Hepatocyte (in vitro differentiated cells): Measurements from ENCODE around the gene PPP2R2B. TPM values are rescaled to one million over a fixed set of nuclear protein-coding genes. Genes with fewer than 3 reads are reported as not detected.

Experiments
- DNase-seq: peaks from one replicate; pipeline ENCODE4 v3.0.0-alpha.2; 2016; ENCODE audit warnings: low spot score
- H2AFZ ChIP-seq: fragments of 200-600 bp; sonication (generic); 2 replicates; pipeline ENCODE4 v1.6.0; 2016; ENCODE audit warnings: antibody characterized with exemption, mild to moderate bottlenecking
- H3K27ac ChIP-seq: fragments of 200-600 bp; sonication (generic); 2 replicates; pipeline ENCODE4 v1.5.1; 2016; ENCODE audit warnings: mild to moderate bottlenecking
- H3K27me3 ChIP-seq: fragments of 200-600 bp; sonication (generic); 2 replicates; pipeline ENCODE4 v1.6.1; 2016
- H3K36me3 ChIP-seq: fragments of 200-600 bp; sonication (generic); replicated peaks from 2 replicates; pipeline ENCODE4 v1.5.1; 2016; ENCODE audit warnings: low read depth; ENCODE audit not compliant: insufficient read depth
- H3K4me1 ChIP-seq: fragments of 200-600 bp; sonication (generic); 2 replicates; pipeline ENCODE4 v1.5.1; 2016; ENCODE audit warnings: mild to moderate bottlenecking, moderate library complexity; ENCODE audit not compliant: insufficient read depth
- H3K4me2 ChIP-seq: fragments of 200-600 bp; sonication (generic); 2 replicates; pipeline ENCODE4 v1.6.0; 2016
- H3K4me3 ChIP-seq: fragments of 200-600 bp; sonication (generic); 2 replicates; pipeline ENCODE4 v1.5.1; 2016; ENCODE audit warnings: mild to moderate bottlenecking
- H3K79me2 ChIP-seq: fragments of 200-600 bp; sonication (generic); 2 replicates; pipeline ENCODE4 v1.6.0; 2017; ENCODE audit warnings: mild to moderate bottlenecking
- H3K9me2 ChIP-seq: fragments of 200-600 bp; sonication (generic); replicated peaks from 2 replicates; pipeline ENCODE4 v1.6.0; 2017; ENCODE audit warnings: mild to moderate bottlenecking; ENCODE audit not compliant: insufficient read depth
- H3K9me3 ChIP-seq: fragments of 200-600 bp; sonication (generic); 2 replicates; pipeline ENCODE4 v1.5.1; 2016; ENCODE audit warnings: low read depth, mild to moderate bottlenecking
- H4K20me1 ChIP-seq: fragments of 200-600 bp; sonication (generic); 2 replicates; pipeline ENCODE4 v1.6.0; 2016; ENCODE audit warnings: mild to moderate bottlenecking; ENCODE audit not compliant: insufficient read depth, poor library complexity, severe bottlenecking
- EZH2 ChIP-seq: fragments of 200-600 bp; sonication (generic); IDR thresholded peaks from 2 replicates; pipeline ENCODE4 v1.6.1; 2016; ENCODE audit warnings: antibody characterized with exemption, mild to moderate bottlenecking, borderline replicate concordance
- EZH2phosphoT487 ChIP-seq: fragments of 200-600 bp; sonication (generic); IDR thresholded peaks from one replicate; pipeline ENCODE4 v1.6.1; 2018; ENCODE audit warnings: antibody characterized with exemption, mild to moderate bottlenecking, low read depth, moderate library complexity; ENCODE audit not compliant: unreplicated experiment, severe bottlenecking
- WGBS: methylation state at CpG from one replicate; pipeline ENCODE4 v1.1.6; 2016; ENCODE audit warnings: low lambda C conversion rate; ENCODE audit errors: missing lambda C conversion rate; 5-methylcytosine and 5-hydroxymethylcytosine counted together
- polyA plus RNA-seq: library from polyadenylated mRNA; unstranded; fragments of >200 nt; fragmentation: Nextera tagmentation; extraction: Ambion mirVana; gene quantifications from 2 replicates; pipeline ENCODE4 v1.2.1, GENCODE V29; 2016
- total RNA-seq: library from RNA; depleted of rRNA; stranded (reverse); fragments of >200 nt; gene quantifications from 2 replicates; pipeline ENCODE4 v1.2.3, GENCODE V29; 2014
- TF ChIP-seq, protein P1 (sequence below): fragments of 200-600 bp; sonication (generic); IDR thresholded peaks from 2 replicates; pipeline ENCODE4 v1.5.1; 2016; ENCODE audit warnings: antibody characterized with exemption, mild to moderate bottlenecking; ENCODE audit not compliant: poor library complexity

Gene PPP2R2B
- total and polyA plus RNA-seq, 2 experiments from 2014 or later: 2.3 to 3.2 TPM

GRCh38 chr5:146549615-146550014 is 328.9 kb downstream of the PPP2R2B start:
- no peaks in the 10 kb centered on the region for H3K36me3 ChIP-seq
- H3K4me3 ChIP-seq: no peak overlapping the region
- no peaks in the 10 kb centered on the region for H4K20me1 ChIP-seq
- no peak overlapping the region for H3K27ac ChIP-seq
- H3K9me3 ChIP-seq: no peaks in the 10 kb centered on the region
- DNase-seq: no peak
- H2AFZ ChIP-seq: no peak overlapping the region
- H3K4me1 ChIP-seq: no peaks in the 10 kb centered on the region
- H3K79me2 ChIP-seq: no peaks in the 10 kb centered on the region
- TF ChIP-seq EZH2phosphoT487 (no peak), EZH2 (no peak)
- TF ChIP-seq, protein P1, sequence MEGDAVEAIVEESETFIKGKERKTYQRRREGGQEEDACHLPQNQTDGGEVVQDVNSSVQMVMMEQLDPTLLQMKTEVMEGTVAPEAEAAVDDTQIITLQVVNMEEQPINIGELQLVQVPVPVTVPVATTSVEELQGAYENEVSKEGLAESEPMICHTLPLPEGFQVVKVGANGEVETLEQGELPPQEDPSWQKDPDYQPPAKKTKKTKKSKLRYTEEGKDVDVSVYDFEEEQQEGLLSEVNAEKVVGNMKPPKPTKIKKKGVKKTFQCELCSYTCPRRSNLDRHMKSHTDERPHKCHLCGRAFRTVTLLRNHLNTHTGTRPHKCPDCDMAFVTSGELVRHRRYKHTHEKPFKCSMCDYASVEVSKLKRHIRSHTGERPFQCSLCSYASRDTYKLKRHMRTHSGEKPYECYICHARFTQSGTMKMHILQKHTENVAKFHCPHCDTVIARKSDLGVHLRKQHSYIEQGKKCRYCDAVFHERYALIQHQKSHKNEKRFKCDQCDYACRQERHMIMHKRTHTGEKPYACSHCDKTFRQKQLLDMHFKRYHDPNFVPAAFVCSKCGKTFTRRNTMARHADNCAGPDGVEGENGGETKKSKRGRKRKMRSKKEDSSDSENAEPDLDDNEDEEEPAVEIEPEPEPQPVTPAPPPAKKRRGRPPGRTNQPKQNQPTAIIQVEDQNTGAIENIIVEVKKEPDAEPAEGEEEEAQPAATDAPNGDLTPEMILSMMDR: no peak
- no peak overlapping the region for H3K4me2 ChIP-seq
- H3K9me2 ChIP-seq: no peaks in the 10 kb centered on the region
- no peaks in the 10 kb centered on the region for H3K27me3 ChIP-seq

DNA sequence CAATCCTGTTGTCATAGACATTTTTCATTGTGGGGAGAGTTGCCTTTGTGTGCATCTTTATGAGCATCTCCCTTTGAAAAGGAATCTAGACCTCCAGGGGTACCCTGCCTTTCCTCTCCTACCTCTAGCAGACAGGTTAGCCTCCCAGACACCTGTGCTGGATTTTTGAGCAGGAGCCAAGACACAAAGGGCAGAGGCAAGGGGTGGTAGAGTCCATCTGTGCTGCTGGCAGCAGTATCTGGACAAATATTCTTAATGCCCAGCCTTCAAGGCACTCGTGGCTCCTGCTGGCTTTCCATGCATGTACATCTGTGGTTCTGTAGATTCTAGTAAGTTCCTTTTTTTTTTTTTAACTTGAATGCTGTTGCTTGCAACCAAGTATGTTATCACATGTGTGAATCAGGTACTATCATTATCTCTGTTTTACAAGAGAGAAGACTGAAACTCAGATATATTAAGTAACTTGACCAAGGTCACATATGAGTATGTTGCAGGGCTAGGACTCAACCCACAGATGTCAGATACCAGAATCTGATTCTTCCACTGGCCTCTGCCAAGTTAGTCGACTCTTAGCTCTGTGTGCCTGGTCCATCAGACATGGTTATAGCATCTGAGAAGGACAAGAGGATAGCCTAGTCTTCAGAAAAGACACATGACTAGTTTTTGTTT is 329.6 kb downstream of the PPP2R2B start:
- no peaks in the 10 kb centered on the region for H4K20me1 ChIP-seq
- no peaks in the 10 kb centered on the region for H3K9me3 ChIP-seq
- WGBS: 70% methylated on average over 2 of the region's 2 CpGs
- H3K4me3 ChIP-seq: no peak overlapping the region
- H3K27me3 ChIP-seq: no peaks in the 10 kb centered on the region
- H3K9me2 ChIP-seq: no peaks in the 10 kb centered on the region
- H3K79me2 ChIP-seq: no peaks in the 10 kb centered on the region
- H2AFZ ChIP-seq: no peak overlapping the region
- no peak for DNase-seq
- H3K4me2 ChIP-seq: no peak overlapping the region
- H3K36me3 ChIP-seq: no peaks in the 10 kb centered on the region
- no peak for TF ChIP-seq EZH2
- TF ChIP-seq EZH2phosphoT487: no peak
- TF ChIP-seq, protein P1: no peak
- no peaks in the 10 kb centered on the region for H3K4me1 ChIP-seq
- no peak overlapping the region for H3K27ac ChIP-seq

DNA sequence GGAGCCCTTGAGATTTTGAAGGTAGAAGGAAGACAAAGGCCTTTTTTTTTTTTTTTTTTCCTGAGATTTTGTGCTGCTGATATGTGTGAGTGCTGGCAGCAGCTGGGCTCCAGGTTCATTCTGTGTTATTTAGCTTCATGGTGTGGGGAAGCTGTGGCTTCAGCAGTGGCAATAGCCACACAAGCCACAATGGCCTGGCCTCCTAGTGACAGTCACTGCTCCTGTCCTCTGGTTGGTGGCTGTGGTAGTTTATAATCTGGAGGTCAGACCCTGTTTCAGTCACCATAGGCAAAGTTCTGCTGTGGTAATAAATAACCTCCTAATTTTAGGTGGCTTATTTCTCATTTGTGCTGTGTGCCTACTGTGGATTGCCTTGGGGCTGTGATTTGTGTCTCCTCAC is 334.3 kb downstream of the PPP2R2B start:
- Histone ChIP-seq H3K4me1 (no peaks in the 10 kb centered on the region), H3K4me3 (no peak overlapping the region), H3K9me3 (no peaks in the 10 kb centered on the region), H3K27me3 (no peaks in the 10 kb centered on the region), H4K20me1 (no peaks in the 10 kb centered on the region), H3K9me2 (no peaks in the 10 kb centered on the region), H3K36me3 (no peaks in the 10 kb centered on the region), H3K79me2 (no peaks in the 10 kb centered on the region), H2AFZ (no peak overlapping the region), H3K4me2 (no peak overlapping the region), H3K27ac (no peak overlapping the region)
- TF ChIP-seq, protein P1: no peak
- no peak for TF ChIP-seq EZH2phosphoT487
- TF ChIP-seq EZH2: no peak
- no peak for DNase-seq
